DMS53 treated with DMSO at 0.1 percent for 48 hours (cell line): ENCODE results near the gene E4F1.
"Not testable (repeated sequence)": the region's sequence is repeated elsewhere in the genome, so short reads cannot be mapped to it uniquely, and the experiment has no call there.

Source experiments
- DNase-seq: peaks from one replicate; lab custom pipeline; 2025; ENCODE audit not compliant: unreplicated experiment; lab: John Stamatoyannopoulos, UW

Gene E4F1

GRCh38 chr16:2229632-2230250, 6.3 kb downstream of the E4F1 start:
- DNase-seq = no peak

GRCh38 chr16:2230376-2230775, 7.0 kb downstream of the E4F1 start:
- peak; percentile 29 for DNase-seq

- peak; percentile 70 for DNase-seq
Observed at GRCh38 chr16:2231016-2231931, 7.9 kb downstream of the E4F1 start.

- DNase-seq = no peak
Observed at GRCh38 chr16:2232094-2232990, 9.0 kb downstream of the E4F1 start.

GRCh38 chr16:2233046-2233775, 9.8 kb downstream of the E4F1 start:
- no peak for DNase-seq

- peak; percentile 60 for DNase-seq
Observed at GRCh38 chr16:2233872-2234812, 10.8 kb downstream of the E4F1 start.

GRCh38 chr16:2234813-2235170, 11.4 kb downstream of the E4F1 start:
- no peak for DNase-seq

GRCh38 chr16:2235234-2235651, 11.9 kb downstream of the E4F1 start:
- DNase-seq = no peak

- DNase-seq = no peak
Observed at GRCh38 chr16:2235695-2236336, 12.4 kb downstream of the E4F1 start.

- no peak for DNase-seq
Observed at GRCh38 chr16:2236337-2237101, 13.1 kb downstream of the E4F1 start, which contains the start of gene DNASE1L2. Gene DNASE1L2, plus strand, starts transcription at chr16:2236444. Its CDS starts 373 bp downstream, at chr16:2236817.

- no peak for DNase-seq
Observed at GRCh38 chr16:2237102-2237482, 13.7 kb downstream of the E4F1 start.

GRCh38 chr16:2237493-2238149, 14.2 kb downstream of the E4F1 start:
- DNase-seq = no peak

GRCh38 chr16:2238150-2238837, 14.9 kb downstream of the E4F1 start:
- DNase-seq = no peak

GRCh38 chr16:2238838-2239675, 15.7 kb downstream of the E4F1 start:
- peak; percentile 19 for DNase-seq

- not testable (repeated sequence) for DNase-seq
Observed at GRCh38 chr16:2240331-2240730, 16.9 kb downstream of the E4F1 start.

GRCh38 chr16:2242598-2242997, 19.2 kb downstream of the E4F1 start:
- no peak for DNase-seq
